Loucy (cell line): Measurements from ENCODE around the gene ABCG4.

Experiments used
- EZH2phosphoT487 ChIP-seq: fragments of 200-600 bp; IDR thresholded peaks from 2 replicates; pipeline ENCODE4 v1.6.1; 2018; ENCODE audit warnings: antibody characterized with exemption, mild to moderate bottlenecking, moderate library complexity, borderline replicate concordance
- TF ChIP-seq, protein P1 (sequence below): fragments of 200-600 bp; sonication (generic); conservative IDR thresholded peaks from 2 replicates; pipeline ENCODE4 v1.5.1; 2014; ENCODE audit warnings: mild to moderate bottlenecking, antibody characterized with exemption, low read length

DNA sequence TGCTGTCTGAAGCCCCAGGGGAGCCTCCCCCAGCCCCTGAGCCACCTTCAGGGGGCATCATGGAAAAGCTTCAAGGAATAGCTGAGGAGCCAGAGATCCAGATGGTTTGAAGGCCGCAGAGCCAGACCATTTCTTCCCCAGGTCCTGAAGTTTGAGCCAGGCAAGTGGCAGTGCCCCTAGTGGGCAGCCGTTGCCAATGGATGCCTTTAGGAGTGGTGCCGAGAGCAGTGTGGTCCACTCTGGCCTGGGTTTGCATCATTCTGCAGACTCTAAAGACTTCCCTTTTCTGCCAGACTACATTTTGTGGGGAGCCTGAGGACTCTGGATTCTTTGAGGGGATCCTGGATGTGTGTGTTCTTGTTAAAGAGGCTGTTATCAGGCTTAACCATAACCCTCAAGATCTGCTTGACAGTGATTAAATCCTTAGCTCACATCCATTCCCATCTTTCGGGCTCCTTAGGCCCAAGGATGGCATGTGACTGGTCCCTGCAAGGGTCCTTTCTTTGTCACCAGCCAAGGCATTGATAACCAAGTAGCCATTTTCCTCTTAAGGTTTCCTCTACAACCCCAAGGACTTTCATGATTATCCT, 14.4 kb upstream of the ABCG4 start:
- TF ChIP-seq, protein P1, sequence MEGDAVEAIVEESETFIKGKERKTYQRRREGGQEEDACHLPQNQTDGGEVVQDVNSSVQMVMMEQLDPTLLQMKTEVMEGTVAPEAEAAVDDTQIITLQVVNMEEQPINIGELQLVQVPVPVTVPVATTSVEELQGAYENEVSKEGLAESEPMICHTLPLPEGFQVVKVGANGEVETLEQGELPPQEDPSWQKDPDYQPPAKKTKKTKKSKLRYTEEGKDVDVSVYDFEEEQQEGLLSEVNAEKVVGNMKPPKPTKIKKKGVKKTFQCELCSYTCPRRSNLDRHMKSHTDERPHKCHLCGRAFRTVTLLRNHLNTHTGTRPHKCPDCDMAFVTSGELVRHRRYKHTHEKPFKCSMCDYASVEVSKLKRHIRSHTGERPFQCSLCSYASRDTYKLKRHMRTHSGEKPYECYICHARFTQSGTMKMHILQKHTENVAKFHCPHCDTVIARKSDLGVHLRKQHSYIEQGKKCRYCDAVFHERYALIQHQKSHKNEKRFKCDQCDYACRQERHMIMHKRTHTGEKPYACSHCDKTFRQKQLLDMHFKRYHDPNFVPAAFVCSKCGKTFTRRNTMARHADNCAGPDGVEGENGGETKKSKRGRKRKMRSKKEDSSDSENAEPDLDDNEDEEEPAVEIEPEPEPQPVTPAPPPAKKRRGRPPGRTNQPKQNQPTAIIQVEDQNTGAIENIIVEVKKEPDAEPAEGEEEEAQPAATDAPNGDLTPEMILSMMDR = peak; percentile 73
- no peak for TF ChIP-seq EZH2phosphoT487
